Activated naive CD4-positive, alpha-beta T cell treated with anti-CD3 and anti-CD28 coated beads, Interleukin-2, amount 50 U/mL, for 24 hours (primary cell): ENCODE results near the gene ASZ1.

Source experiments
- H3K27ac Mint-ChIP-seq: one replicate; pipeline ENCODE4 v1.8.0; 2021; ENCODE audit warnings: mild to moderate bottlenecking, mixed read lengths
- H3K27me3 Mint-ChIP-seq: one replicate; pipeline ENCODE4 v1.8.0; 2021; ENCODE audit warnings: mixed read lengths
- H3K36me3 Mint-ChIP-seq: one replicate; pipeline ENCODE4 v1.8.0; 2021; ENCODE audit warnings: mixed read lengths
- H3K4me1 Mint-ChIP-seq: one replicate; pipeline ENCODE4 v1.8.0; 2021; ENCODE audit warnings: mixed read lengths
- H3K4me3 Mint-ChIP-seq: one replicate; pipeline ENCODE4 v1.8.0; 2021; ENCODE audit warnings: mild to moderate bottlenecking, mixed read lengths
- H3K9me3 Mint-ChIP-seq: one replicate; pipeline ENCODE4 v1.8.0; 2021; ENCODE audit warnings: mixed read lengths

Gene ASZ1

GRCh38 chr7:117412946-117413559, 14.2 kb downstream of the ASZ1 start:
- H3K27ac Mint-ChIP-seq = no peak overlapping the region
- H3K36me3 Mint-ChIP-seq = no peaks in the 10 kb centered on the region
- no peaks in the 10 kb centered on the region for H3K9me3 Mint-ChIP-seq
- H3K27me3 Mint-ChIP-seq = no peaks in the 10 kb centered on the region
- no peak overlapping the region for H3K4me3 Mint-ChIP-seq
- no peaks in the 10 kb centered on the region for H3K4me1 Mint-ChIP-seq

DNA sequence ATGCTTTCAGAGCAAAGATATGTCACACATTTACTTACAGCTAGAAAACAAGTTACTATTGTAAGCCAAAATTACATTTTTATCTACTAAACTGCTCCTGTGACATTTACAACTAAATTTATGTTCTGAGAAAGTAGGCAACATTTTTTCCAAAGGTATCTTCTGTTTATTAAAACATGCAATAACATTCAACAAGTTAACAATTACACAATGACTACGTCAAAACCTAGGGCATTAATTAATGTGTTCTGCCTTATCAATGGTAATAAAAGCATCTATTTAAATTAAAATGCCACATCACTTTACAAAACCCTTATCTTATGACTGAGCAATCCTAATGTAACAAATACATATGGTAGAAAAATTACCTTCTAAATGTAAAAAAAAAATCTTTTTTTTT, 14.9 kb downstream of the ASZ1 start:
- Mint-ChIP-seq H3K27ac (no peak overlapping the region), H3K4me1 (no peaks in the 10 kb centered on the region), H3K27me3 (no peaks in the 10 kb centered on the region), H3K9me3 (no peaks in the 10 kb centered on the region), H3K4me3 (no peak overlapping the region), H3K36me3 (no peaks in the 10 kb centered on the region)

- H3K4me3 Mint-ChIP-seq = no peak overlapping the region
- H3K27me3 Mint-ChIP-seq = no peaks in the 10 kb centered on the region
- H3K27ac Mint-ChIP-seq = no peak overlapping the region
- H3K9me3 Mint-ChIP-seq = no peaks in the 10 kb centered on the region
- no peaks in the 10 kb centered on the region for H3K36me3 Mint-ChIP-seq
- no peaks in the 10 kb centered on the region for H3K4me1 Mint-ChIP-seq
These were observed 15.8 kb downstream of the ASZ1 start for GRCh38 chr7:117411539-117411938.

- Mint-ChIP-seq H3K27ac (no peak overlapping the region), H3K36me3 (no peaks in the 10 kb centered on the region), H3K4me1 (no peaks in the 10 kb centered on the region), H3K4me3 (no peak overlapping the region), H3K9me3 (no peaks in the 10 kb centered on the region), H3K27me3 (no peaks in the 10 kb centered on the region)
These were observed 18.5 kb downstream of the ASZ1 start for GRCh38 chr7:117408831-117409230.

GRCh38 chr7:117405519-117405918, 21.8 kb downstream of the ASZ1 start:
- H3K27me3 Mint-ChIP-seq = no peaks in the 10 kb centered on the region
- H3K9me3 Mint-ChIP-seq = no peaks in the 10 kb centered on the region
- H3K4me3 Mint-ChIP-seq = no peak overlapping the region
- H3K36me3 Mint-ChIP-seq = no peaks in the 10 kb centered on the region
- no peak overlapping the region for H3K27ac Mint-ChIP-seq
- H3K4me1 Mint-ChIP-seq = no peaks in the 10 kb centered on the region

- Mint-ChIP-seq H3K27me3 (no peaks in the 10 kb centered on the region), H3K9me3 (no peaks in the 10 kb centered on the region), H3K36me3 (no peaks in the 10 kb centered on the region), H3K4me3 (no peak overlapping the region), H3K4me1 (no peaks in the 10 kb centered on the region), H3K27ac (no peak overlapping the region)
These were observed 23.6 kb downstream of the ASZ1 start for GRCh38 chr7:117403737-117404136.

DNA sequence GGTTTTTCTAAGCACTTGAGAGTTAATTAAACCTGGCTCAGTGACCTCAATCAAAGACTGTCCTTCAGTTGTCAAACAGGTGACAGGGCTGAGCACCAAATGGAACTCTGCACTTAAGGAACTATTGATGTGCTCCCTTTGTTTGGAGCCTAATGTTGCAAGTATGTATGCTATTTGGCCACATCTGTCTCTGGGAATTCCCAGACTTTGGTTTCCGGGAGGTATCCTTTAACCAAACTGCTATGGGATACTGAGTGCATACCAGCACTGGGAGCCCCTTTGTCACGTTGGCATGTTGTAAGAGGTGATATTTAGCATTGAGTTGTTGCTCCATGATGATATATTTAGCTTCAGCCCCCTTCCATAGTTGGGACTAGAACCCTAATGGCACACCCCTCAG, 25.2 kb downstream of the ASZ1 start:
- no peak overlapping the region for H3K4me3 Mint-ChIP-seq
- no peaks in the 10 kb centered on the region for H3K4me1 Mint-ChIP-seq
- no peaks in the 10 kb centered on the region for H3K9me3 Mint-ChIP-seq
- no peaks in the 10 kb centered on the region for H3K27me3 Mint-ChIP-seq
- no peak overlapping the region for H3K27ac Mint-ChIP-seq
- H3K36me3 Mint-ChIP-seq = no peaks in the 10 kb centered on the region

- Mint-ChIP-seq H3K27ac (no peak overlapping the region), H3K36me3 (no peaks in the 10 kb centered on the region), H3K4me1 (no peaks in the 10 kb centered on the region), H3K9me3 (no peaks in the 10 kb centered on the region), H3K4me3 (no peak overlapping the region), H3K27me3 (no peaks in the 10 kb centered on the region)
These were observed 25.8 kb downstream of the ASZ1 start for GRCh38 chr7:117401293-117402002.

- Mint-ChIP-seq H3K27ac (no peak overlapping the region), H3K4me3 (no peak overlapping the region), H3K4me1 (no peaks in the 10 kb centered on the region), H3K36me3 (no peaks in the 10 kb centered on the region), H3K27me3 (no peaks in the 10 kb centered on the region), H3K9me3 (peaks cover under 1% of the 10 kb centered on the region)
These were observed 27.4 kb downstream of the ASZ1 start for GRCh38 chr7:117399820-117400422.

- H3K27me3 Mint-ChIP-seq = no peaks in the 10 kb centered on the region
- H3K36me3 Mint-ChIP-seq = no peaks in the 10 kb centered on the region
- peaks cover 11% of the 10 kb centered on the region for H3K9me3 Mint-ChIP-seq
- no peak overlapping the region for H3K4me3 Mint-ChIP-seq
- no peaks in the 10 kb centered on the region for H3K4me1 Mint-ChIP-seq
- no peak overlapping the region for H3K27ac Mint-ChIP-seq
These were observed 31.6 kb downstream of the ASZ1 start for GRCh38 chr7:117395743-117396142.

GRCh38 chr7:117393781-117394180, 33.5 kb downstream of the ASZ1 start:
- H3K27ac Mint-ChIP-seq = no peak overlapping the region
- no peaks in the 10 kb centered on the region for H3K27me3 Mint-ChIP-seq
- no peaks in the 10 kb centered on the region for H3K4me1 Mint-ChIP-seq
- no peak overlapping the region for H3K4me3 Mint-ChIP-seq
- no peaks in the 10 kb centered on the region for H3K36me3 Mint-ChIP-seq
- H3K9me3 Mint-ChIP-seq = peaks cover 22% of the 10 kb centered on the region

DNA sequence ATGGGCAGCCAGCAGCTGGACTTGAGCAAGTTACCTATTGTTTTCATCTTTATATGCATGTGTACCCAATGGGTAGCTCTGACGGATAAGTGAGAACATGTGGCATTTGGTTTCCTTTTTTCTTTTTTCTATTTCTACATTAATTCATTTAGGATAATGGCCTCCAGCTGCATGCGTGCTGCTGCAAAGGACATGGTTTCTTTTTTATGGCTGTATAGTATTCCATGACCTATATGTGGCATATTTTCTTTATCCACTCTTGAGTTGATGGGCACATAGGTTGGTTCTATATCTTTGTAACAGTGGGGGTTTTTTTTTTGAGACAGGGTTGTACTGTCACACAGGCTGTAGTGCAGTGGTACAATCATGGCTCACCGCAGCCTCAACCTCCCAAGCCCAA, 37.4 kb downstream of the ASZ1 start:
- Mint-ChIP-seq H3K36me3 (no peaks in the 10 kb centered on the region), H3K4me1 (no peaks in the 10 kb centered on the region), H3K27me3 (no peaks in the 10 kb centered on the region), H3K27ac (no peak overlapping the region), H3K4me3 (no peak overlapping the region), H3K9me3 (peaks cover 33% of the 10 kb centered on the region)

- no peaks in the 10 kb centered on the region for H3K27me3 Mint-ChIP-seq
- H3K36me3 Mint-ChIP-seq = no peaks in the 10 kb centered on the region
- no peak overlapping the region for H3K4me3 Mint-ChIP-seq
- peaks cover 27% of the 10 kb centered on the region for H3K9me3 Mint-ChIP-seq
- H3K27ac Mint-ChIP-seq = no peak overlapping the region
- no peaks in the 10 kb centered on the region for H3K4me1 Mint-ChIP-seq
These were observed 41.1 kb downstream of the ASZ1 start for GRCh38 chr7:117386110-117386706.

GRCh38 chr7:117385363-117386109, 41.8 kb downstream of the ASZ1 start:
- no peaks in the 10 kb centered on the region for H3K4me1 Mint-ChIP-seq
- peaks cover 23% of the 10 kb centered on the region for H3K9me3 Mint-ChIP-seq
- no peaks in the 10 kb centered on the region for H3K27me3 Mint-ChIP-seq
- H3K4me3 Mint-ChIP-seq = no peak overlapping the region
- H3K27ac Mint-ChIP-seq = no peak overlapping the region
- no peaks in the 10 kb centered on the region for H3K36me3 Mint-ChIP-seq

- Mint-ChIP-seq H3K27ac (no peak overlapping the region), H3K9me3 (peaks cover 20% of the 10 kb centered on the region), H3K4me3 (no peak overlapping the region), H3K27me3 (no peaks in the 10 kb centered on the region), H3K4me1 (no peaks in the 10 kb centered on the region), H3K36me3 (no peaks in the 10 kb centered on the region)
These were observed 42.5 kb downstream of the ASZ1 start for GRCh38 chr7:117384688-117385362.
